ENCODE measurements around the gene ARFGEF3. TPM values are rescaled to one million over a fixed set of nuclear protein-coding genes. Genes with fewer than 3 reads are reported as not detected.
"Not testable (repeated sequence)": the region's sequence is repeated elsewhere in the genome, so short reads cannot be mapped to it uniquely, and the experiment has no call there.

ARFGEF3 gene
- total RNA-seq, 1 donor from 2014 or later, result 24.0 TPM

GRCh38 chr6:138116661-138116999, 45.1 kb upstream of the ARFGEF3 start:
- peaks cover 5% of the 10 kb centered on the region for H3K4me1 Mint-ChIP-seq (ENCODE audit: unreplicated experiment)
- no peak overlapping the region for H3K4me3 Mint-ChIP-seq
- H3K36me3 Mint-ChIP-seq, result peaks cover 4% of the 10 kb centered on the region
- peak overlapping the region; percentile 78 for H3K27ac Mint-ChIP-seq
- H3K27me3 Mint-ChIP-seq, result peaks cover 9% of the 10 kb centered on the region
- no peak for DNase-seq (ENCODE audit: extremely low spot score, unreplicated experiment)
- TF ChIP-seq CTCF (conservative IDR thresholded peaks at IDR 0.05), result no peak
- H3K9me3 Mint-ChIP-seq, result no peaks in the 10 kb centered on the region

- no peak for DNase-seq (ENCODE audit: extremely low spot score, unreplicated experiment)
- H3K36me3 Mint-ChIP-seq, result peaks cover 4% of the 10 kb centered on the region
- H3K27me3 Mint-ChIP-seq, result peaks cover 9% of the 10 kb centered on the region
- no peak for TF ChIP-seq CTCF (conservative IDR thresholded peaks at IDR 0.05)
- H3K4me1 Mint-ChIP-seq (ENCODE audit: unreplicated experiment), result peaks cover 5% of the 10 kb centered on the region
- H3K4me3 Mint-ChIP-seq, result no peak overlapping the region
- no peaks in the 10 kb centered on the region for H3K9me3 Mint-ChIP-seq
- no peak overlapping the region for H3K27ac Mint-ChIP-seq
Observed at GRCh38 chr6:138117376-138117914, 44.3 kb upstream of the ARFGEF3 start.

- not testable (repeated sequence) for H3K4me1 Mint-ChIP-seq (ENCODE audit: unreplicated experiment); H3K4me3 Mint-ChIP-seq; H3K9me3 Mint-ChIP-seq; H3K27ac Mint-ChIP-seq; H3K27me3 Mint-ChIP-seq; H3K36me3 Mint-ChIP-seq; DNase-seq (ENCODE audit: extremely low spot score, unreplicated experiment)
Observed at GRCh38 chr6:138119229-138119628, 42.5 kb upstream of the ARFGEF3 start.

- Mint-ChIP-seq H3K27me3 (peaks cover 5% of the 10 kb centered on the region), H3K9me3 (peaks cover 5% of the 10 kb centered on the region), H3K4me3 (no peak overlapping the region), H3K27ac (no peak overlapping the region), H3K4me1 (ENCODE audit: unreplicated experiment) (peaks cover 5% of the 10 kb centered on the region), H3K36me3 (peaks cover 4% of the 10 kb centered on the region)
- DNase-seq (ENCODE audit: extremely low spot score, unreplicated experiment), result no peak
- TF ChIP-seq CTCF (conservative IDR thresholded peaks at IDR 0.05), result no peak
Observed at GRCh38 chr6:138119976-138120375, 41.8 kb upstream of the ARFGEF3 start.

- Mint-ChIP-seq H3K27me3 (no peaks in the 10 kb centered on the region), H3K4me1 (ENCODE audit: unreplicated experiment) (no peaks in the 10 kb centered on the region), H3K27ac (no peak overlapping the region), H3K9me3 (peaks cover 5% of the 10 kb centered on the region), H3K36me3 (peaks cover 4% of the 10 kb centered on the region), H3K4me3 (no peak overlapping the region)
- TF ChIP-seq CTCF (conservative IDR thresholded peaks at IDR 0.05), result no peak
- DNase-seq (ENCODE audit: extremely low spot score, unreplicated experiment), result no peak
Observed at GRCh38 chr6:138124096-138124495, 37.6 kb upstream of the ARFGEF3 start.

- Mint-ChIP-seq H3K4me3 (no peak overlapping the region), H3K27ac (no peak overlapping the region), H3K36me3 (no peaks in the 10 kb centered on the region), H3K27me3 (no peaks in the 10 kb centered on the region), H3K4me1 (ENCODE audit: unreplicated experiment) (no peaks in the 10 kb centered on the region), H3K9me3 (peaks cover 5% of the 10 kb centered on the region)
- no peak for DNase-seq (ENCODE audit: extremely low spot score, unreplicated experiment)
- TF ChIP-seq CTCF (conservative IDR thresholded peaks at IDR 0.05), result no peak
Observed at GRCh38 chr6:138128096-138128495, 33.6 kb upstream of the ARFGEF3 start.

Measured in type B pancreatic cell (in vitro differentiated cells).